ENCODE results near the gene TMEM53.

TMEM53 gene

DNA sequence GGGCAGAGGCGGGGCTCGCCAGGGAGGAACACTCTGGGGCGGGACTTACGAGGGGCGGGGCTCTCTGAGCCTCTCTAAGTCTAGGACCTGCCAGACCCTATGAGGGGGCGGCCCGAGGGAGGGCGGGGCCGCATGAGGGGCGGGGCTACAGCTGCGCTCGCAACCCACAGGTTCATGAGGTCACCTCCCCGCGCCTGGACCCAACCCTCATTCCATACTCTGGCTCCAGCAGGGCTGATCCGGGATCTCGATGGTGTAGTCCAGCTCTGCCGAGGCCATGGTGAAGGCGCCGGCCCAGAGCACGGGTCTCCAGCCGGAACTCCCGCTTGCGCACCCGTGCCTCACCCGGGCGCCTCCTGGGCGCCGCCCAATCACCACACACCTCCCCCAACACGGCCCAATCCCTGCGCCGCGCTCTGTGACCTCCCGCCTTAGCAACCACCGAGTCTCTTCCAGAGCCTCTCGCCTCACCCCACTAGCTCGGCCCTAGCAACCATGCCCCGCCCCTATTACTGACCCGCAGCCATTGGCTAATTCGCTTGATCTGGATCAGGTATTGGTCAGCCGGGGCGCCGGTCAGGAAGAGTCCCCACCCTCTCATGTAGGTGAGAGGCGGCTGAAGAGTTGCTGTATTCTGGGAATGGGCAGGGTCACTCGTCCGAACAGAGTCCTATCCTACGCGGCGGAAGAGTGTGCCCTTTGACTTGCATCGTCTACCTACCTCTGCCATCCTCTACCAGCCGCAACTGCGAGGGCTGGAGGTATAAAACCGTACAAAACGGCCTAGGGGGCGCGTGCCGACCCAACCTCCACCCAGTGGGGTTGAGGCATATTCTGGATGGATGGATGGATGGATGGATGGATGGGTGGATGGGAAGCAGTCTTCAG lies at the start of gene TMEM53, which contains the start of gene ARMH1:
TMEM53 (minus strand) TSS at position 369 of the 888 bp plus-strand sequence; CDS start at position 279, 90 bp downstream.
ARMH1 (plus strand) TSS at position 602 of the 888 bp plus-strand sequence. CDS start 14,984 bp downstream, outside the sequence.
- peak; percentile 99 for DNase-seq (ENCODE audit: low read depth)
- H3K4me3 ChIP-seq (replicated peaks; ENCODE audit: low read depth, low read length), result peak within 1 kb of the TSS; percentile 79
- TF ChIP-seq, protein P1, sequence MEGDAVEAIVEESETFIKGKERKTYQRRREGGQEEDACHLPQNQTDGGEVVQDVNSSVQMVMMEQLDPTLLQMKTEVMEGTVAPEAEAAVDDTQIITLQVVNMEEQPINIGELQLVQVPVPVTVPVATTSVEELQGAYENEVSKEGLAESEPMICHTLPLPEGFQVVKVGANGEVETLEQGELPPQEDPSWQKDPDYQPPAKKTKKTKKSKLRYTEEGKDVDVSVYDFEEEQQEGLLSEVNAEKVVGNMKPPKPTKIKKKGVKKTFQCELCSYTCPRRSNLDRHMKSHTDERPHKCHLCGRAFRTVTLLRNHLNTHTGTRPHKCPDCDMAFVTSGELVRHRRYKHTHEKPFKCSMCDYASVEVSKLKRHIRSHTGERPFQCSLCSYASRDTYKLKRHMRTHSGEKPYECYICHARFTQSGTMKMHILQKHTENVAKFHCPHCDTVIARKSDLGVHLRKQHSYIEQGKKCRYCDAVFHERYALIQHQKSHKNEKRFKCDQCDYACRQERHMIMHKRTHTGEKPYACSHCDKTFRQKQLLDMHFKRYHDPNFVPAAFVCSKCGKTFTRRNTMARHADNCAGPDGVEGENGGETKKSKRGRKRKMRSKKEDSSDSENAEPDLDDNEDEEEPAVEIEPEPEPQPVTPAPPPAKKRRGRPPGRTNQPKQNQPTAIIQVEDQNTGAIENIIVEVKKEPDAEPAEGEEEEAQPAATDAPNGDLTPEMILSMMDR (IDR thresholded peaks at IDR 0.05; ENCODE audit: low read length, missing control alignments), result no peak

DNA sequence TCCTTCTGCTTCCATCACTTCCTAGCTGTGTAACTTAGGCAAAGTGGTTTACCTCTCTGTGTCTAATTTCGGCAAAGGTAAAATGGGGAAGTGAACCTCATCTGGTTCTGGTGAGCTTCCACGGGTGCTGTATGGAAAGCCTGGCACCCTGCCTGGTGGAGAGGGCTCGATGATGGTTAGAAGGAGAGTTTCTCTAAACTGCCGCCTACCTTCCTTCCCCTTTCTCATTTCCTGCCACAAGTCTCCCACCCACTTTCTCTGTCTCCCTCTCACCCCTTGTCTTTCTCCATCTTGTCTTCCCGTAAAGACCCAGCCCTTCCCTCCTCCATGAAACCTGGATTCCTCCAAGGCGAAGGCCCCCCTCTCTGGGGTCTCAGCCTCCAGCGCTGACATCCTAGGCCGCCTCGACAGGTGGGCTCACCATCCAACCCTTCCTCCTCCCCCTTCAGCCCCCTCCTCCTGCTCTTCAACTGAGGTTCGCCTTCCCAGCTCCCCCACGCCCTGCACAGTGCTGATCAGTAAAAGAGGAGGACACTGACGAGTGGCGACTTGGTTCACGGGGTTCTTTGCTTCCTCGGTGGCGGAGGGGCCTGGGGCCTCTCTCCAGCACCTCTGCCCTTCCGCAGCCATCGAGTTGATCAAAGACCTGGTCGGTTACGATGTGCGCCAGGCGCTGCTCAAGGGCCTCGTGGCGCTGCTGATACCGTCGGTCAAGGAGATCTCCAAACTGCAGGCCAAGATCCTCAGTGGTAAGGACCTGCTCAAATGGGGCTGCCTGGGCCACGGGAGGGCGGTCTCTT lies 49.4 kb upstream of the TMEM53 start:
- H3K4me3 ChIP-seq (replicated peaks; ENCODE audit: low read depth, low read length), result no peak overlapping the region
- no peak for DNase-seq (ENCODE audit: low read depth)
- TF ChIP-seq, protein P1 (IDR thresholded peaks at IDR 0.05; ENCODE audit: low read length, missing control alignments), result no peak

DNA sequence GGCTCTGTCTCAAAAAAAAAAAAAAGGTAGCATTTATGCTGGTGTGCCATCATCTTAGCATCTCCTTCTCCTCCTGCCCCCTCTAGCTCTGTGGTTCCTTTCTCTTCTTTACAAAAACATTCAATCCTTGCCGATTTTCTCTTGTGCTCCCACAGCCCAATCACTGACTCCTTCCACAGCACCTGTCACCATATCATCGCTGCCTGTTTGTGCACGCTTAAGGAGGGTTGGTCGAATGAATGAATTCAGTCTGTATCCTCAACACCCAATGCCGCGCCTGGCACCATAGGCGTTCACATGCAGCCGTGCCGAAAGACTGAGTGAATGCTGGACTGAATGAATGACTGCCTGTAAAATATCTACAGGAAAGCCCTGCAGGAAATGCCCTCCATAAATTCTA lies 48.8 kb upstream of the TMEM53 start:
- no peak for DNase-seq (ENCODE audit: low read depth)
- TF ChIP-seq, protein P1 (IDR thresholded peaks at IDR 0.05; ENCODE audit: low read length, missing control alignments), result no peak
- no peak overlapping the region for H3K4me3 ChIP-seq (replicated peaks; ENCODE audit: low read depth, low read length)

DNA sequence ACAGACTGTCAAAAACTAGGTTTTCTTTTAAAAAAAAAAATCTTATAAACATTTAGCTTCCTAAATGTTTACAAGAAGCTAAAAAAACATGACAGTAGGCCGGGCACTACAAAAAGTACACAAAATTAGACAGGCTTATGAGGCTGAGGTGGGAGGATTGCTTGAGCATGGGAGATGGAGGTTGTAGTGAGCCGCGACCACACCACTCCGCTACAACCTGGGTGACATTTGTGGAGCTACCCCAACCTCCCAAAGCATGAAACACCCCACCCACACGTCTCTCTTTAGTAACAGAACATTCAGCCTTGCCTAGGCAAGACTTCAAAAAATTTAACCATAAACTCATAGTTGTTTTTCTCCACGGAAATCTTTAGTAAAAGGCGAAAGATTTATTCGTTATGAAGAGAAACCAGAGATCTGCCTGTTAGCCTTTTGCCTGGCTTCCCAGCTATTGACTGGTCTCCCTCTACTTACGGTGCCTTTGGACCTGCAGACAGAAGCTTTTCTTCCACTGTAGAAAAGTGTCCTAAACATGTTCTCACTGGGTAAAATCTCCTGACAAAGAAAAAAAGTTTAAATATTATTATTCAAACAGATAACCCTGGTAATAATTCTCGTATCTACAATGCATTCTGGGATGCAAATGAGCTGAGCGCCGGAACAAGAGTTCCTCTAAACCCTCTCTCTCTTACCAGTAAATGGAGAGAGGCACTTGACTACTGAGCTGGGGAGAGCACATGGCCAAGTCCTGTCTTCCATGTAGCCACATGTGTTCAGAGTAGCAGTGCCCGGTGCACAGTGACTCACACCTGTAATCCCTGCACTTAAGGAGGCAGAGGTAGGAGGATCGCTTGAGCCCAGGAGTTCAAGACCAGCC lies 47.4 kb upstream of the TMEM53 start:
- peak; percentile 96 for DNase-seq (ENCODE audit: low read depth)
- TF ChIP-seq, protein P1 (IDR thresholded peaks at IDR 0.05; ENCODE audit: low read length, missing control alignments), result no peak
- H3K4me3 ChIP-seq (replicated peaks; ENCODE audit: low read depth, low read length), result no peak overlapping the region

DNA sequence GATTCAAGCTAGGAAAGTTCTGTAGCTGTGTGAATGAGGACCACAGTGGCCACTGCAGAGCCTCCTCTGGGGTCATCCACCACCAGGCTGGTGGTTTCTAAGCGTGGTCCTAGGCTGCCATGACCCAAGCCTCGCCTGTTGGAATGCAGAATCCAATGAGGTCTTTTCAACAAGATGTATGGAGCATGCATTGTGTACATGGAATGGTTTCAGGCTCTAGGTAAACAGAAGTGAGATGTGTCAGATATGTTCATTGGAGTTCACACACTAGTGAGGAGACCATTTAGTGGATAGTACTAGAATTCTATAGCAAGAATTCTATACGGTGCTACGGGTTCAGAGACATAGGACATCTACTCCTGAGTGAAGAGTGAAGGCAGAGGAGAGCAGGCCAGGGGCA lies 46.0 kb upstream of the TMEM53 start:
- DNase-seq (ENCODE audit: low read depth), result no peak
- TF ChIP-seq, protein P1 (IDR thresholded peaks at IDR 0.05; ENCODE audit: low read length, missing control alignments), result no peak
- H3K4me3 ChIP-seq (replicated peaks; ENCODE audit: low read depth, low read length), result no peak overlapping the region

DNA sequence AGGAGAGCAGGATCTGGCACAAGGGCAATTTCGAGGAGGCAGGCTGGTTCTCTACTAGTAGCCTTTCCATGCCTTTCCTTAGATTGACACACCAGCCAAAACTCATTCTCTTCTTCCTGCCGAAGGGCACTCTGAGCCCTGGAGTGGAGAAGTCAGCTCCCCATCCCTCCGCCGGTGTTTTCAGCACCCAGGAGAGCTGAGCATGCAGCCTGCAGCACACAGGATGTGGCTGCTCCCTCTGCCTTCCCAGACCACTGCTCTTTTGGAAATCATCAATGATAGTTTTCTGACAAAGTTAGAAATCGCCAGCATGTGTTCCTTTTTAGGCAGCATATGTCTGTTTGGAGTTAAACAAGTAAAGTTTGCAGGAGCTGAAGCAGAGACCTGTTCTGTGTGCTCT lies 45.0 kb upstream of the TMEM53 start:
- no peak overlapping the region for H3K4me3 ChIP-seq (replicated peaks; ENCODE audit: low read depth, low read length)

More for the DNA sequence above, 45.0 kb upstream of the TMEM53 start:
- TF ChIP-seq, protein P1 (IDR thresholded peaks at IDR 0.05; ENCODE audit: low read length, missing control alignments), result no peak
- no peak for DNase-seq (ENCODE audit: low read depth)

Measured in fibroblast of pulmonary artery (primary cell).